Spleen (tissue), 7 donors: ENCODE results near the gene RSRP1.
"Not testable (repeated sequence)": the region's sequence is repeated elsewhere in the genome, so short reads cannot be mapped to it uniquely, and the experiment has no call there.

ENCODE experiments used
- POLR2A ChIP-seq, 3 donors: fragments of 450-650 bp; IDR thresholded peaks; one replicate each; pipeline ENCODE4 v1.5.1; 2017; ENCODE audit warnings: antibody characterized with exemption in 3 of 3, mild to moderate bottlenecking in 1 of 3
- TF ChIP-seq, protein P1 (sequence below), 11 experiments: fragments of 200-600 bp in 7 of 11; fragments of 450-650 bp in 4 of 11; sonication (generic) in 4 of 11; IDR thresholded peaks in 8 of 11; conservative IDR thresholded peaks in 3 of 11; 1 replicate in 7 of 11; 2 replicates in 4 of 11; pipeline versions ENCODE4 v1.4.0 to v1.8.0; 2016 to 2021; ENCODE audit warnings: antibody characterized with exemption in 11 of 11, inconsistent platforms in 4 of 11, mild to moderate bottlenecking in 1 of 11
- donor health status: DM: no; HTN: no; CAD: no; lungs with moderate emphysema.
- donor health status: DM: no; HTN: no; CAD: no.
- donor health status: DM: no; HTN: no; CAD: no.

DNA sequence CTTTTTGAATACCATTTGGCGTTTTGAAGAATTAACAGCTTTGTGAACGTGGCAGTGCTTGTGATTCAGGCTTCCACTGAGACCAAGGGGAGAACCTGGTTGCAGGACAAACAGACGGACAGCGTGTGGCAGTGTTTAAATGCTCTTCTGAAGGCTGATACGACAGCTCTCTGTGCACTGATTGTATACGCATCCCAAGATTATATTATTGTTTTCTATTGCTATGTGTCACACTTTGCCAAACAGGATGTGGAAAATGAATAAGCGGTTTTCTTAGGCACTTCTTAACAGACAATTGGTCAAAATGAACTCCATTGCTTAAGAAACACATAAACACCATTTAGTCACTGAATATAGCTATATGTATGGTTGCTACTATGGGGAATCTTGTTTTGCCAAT, 12.6 kb upstream of the RSRP1 start:
- TF ChIP-seq, protein P1, sequence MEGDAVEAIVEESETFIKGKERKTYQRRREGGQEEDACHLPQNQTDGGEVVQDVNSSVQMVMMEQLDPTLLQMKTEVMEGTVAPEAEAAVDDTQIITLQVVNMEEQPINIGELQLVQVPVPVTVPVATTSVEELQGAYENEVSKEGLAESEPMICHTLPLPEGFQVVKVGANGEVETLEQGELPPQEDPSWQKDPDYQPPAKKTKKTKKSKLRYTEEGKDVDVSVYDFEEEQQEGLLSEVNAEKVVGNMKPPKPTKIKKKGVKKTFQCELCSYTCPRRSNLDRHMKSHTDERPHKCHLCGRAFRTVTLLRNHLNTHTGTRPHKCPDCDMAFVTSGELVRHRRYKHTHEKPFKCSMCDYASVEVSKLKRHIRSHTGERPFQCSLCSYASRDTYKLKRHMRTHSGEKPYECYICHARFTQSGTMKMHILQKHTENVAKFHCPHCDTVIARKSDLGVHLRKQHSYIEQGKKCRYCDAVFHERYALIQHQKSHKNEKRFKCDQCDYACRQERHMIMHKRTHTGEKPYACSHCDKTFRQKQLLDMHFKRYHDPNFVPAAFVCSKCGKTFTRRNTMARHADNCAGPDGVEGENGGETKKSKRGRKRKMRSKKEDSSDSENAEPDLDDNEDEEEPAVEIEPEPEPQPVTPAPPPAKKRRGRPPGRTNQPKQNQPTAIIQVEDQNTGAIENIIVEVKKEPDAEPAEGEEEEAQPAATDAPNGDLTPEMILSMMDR (IDR thresholded peaks at IDR 0.05 in 8 of 11, conservative IDR thresholded peaks at IDR 0.05 in 3 of 11): not testable (repeated sequence)
- TF ChIP-seq POLR2A (IDR thresholded peaks at IDR 0.05): not testable (repeated sequence)
